ENCODE results near the gene SIAH3.
"Not testable (repeated sequence)": the region's sequence is repeated elsewhere in the genome, so short reads cannot be mapped to it uniquely, and the experiment has no call there.

Gene SIAH3

DNA sequence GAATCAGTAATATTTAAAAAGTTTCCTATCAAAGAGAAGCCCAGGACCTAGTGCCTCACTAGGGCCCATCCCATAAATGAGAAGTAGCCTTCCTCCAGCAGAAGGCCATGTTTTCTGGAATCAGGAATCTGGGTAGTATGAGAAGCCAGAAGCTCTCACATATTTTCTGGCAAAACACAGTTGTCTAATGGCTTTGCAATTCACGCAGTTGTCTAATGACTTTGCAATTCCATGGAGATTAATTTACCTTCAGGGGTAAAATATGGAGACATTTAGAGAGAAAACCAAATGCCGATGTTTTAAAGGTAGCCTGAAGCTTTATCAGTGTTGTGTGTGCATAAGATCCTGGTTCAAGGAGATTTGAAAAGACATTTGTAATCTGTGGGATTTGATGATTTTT lies 29.8 kb upstream of the SIAH3 start:
- no peak overlapping the region for H3K27ac ChIP-seq (ENCODE audit: low read depth in 2 of 2, low read length in 2 of 2)
- peaks cover 0 to 5% of the 10 kb centered on the region in 2 donors for H3K27me3 ChIP-seq (ENCODE audit: control insufficient read depth in 2 of 2, insufficient read depth in 2 of 2, low read length in 2 of 2)
- H3K9ac ChIP-seq (ENCODE audit: low read depth in 1 of 2, low read length in 2 of 2) = no peak overlapping the region
- H3K9me3 ChIP-seq (ENCODE audit: control insufficient read depth in 2 of 2, low read length in 2 of 2) = no peaks in the 10 kb centered on the region
- H3K4me1 ChIP-seq (ENCODE audit: control insufficient read depth in 2 of 2, insufficient read depth in 2 of 2, low read length in 2 of 2) = no peaks in the 10 kb centered on the region
- no peaks in the 10 kb centered on the region for H3K36me3 ChIP-seq (ENCODE audit: control insufficient read depth in 2 of 2, insufficient read depth in 2 of 2, low read length in 2 of 2)
- H3K4me3 ChIP-seq (ENCODE audit: low read length in 2 of 2) = no peak overlapping the region

DNA sequence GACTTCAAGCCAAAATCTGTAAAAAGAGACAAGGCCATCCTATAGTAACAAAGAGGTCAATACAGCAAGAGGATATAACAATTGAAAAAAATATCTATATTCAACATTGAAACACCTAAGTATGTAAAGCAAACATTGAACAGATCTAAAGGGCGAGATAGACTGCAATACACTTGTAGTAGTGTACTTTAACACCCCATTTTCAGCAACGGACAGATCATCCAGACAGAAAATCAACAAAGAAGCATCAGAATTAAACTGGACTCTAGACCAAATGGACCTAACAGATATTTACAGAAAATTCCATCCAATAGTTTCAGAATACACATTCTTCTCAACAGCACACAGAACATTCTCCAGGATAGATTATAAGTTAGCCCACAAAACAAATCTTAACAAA lies 28.7 kb upstream of the SIAH3 start:
- no peaks in the 10 kb centered on the region for H3K4me1 ChIP-seq (ENCODE audit: control insufficient read depth in 2 of 2, insufficient read depth in 2 of 2, low read length in 2 of 2)
- H3K36me3 ChIP-seq (ENCODE audit: control insufficient read depth in 2 of 2, insufficient read depth in 2 of 2, low read length in 2 of 2) = no peaks in the 10 kb centered on the region
- no peak overlapping the region for H3K4me3 ChIP-seq (ENCODE audit: low read length in 2 of 2)
- no peaks in the 10 kb centered on the region for H3K9me3 ChIP-seq (ENCODE audit: control insufficient read depth in 2 of 2, low read length in 2 of 2)
- H3K27ac ChIP-seq (ENCODE audit: low read depth in 2 of 2, low read length in 2 of 2) = no peak overlapping the region
- peaks cover 0 to 5% of the 10 kb centered on the region in 2 donors for H3K27me3 ChIP-seq (ENCODE audit: control insufficient read depth in 2 of 2, insufficient read depth in 2 of 2, low read length in 2 of 2)
- no peak overlapping the region for H3K9ac ChIP-seq (ENCODE audit: low read depth in 1 of 2, low read length in 2 of 2)

DNA sequence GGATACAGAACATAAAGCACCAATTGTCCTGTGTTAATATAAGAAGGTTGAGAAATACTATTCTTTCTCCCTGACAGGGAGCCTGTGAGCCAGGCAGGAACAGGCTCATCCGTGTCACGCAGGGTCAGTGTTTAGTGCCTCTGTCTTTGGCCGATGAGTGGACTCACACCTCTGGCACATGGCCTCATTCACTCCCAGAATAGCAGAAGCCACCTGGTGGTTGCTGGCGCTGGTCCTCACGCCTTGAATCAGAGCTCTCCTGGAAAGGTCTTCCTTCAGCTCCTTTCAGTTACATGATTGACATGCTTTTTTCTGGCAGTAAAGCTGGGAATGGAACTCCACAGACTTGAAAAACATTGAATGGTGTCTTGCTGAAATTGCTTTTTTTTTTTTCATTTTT lies 28.1 kb upstream of the SIAH3 start:
- peaks cover 0 to 5% of the 10 kb centered on the region in 2 donors for H3K27me3 ChIP-seq (ENCODE audit: control insufficient read depth in 2 of 2, insufficient read depth in 2 of 2, low read length in 2 of 2)
- H3K9ac ChIP-seq (ENCODE audit: low read depth in 1 of 2, low read length in 2 of 2) = no peak overlapping the region
- H3K36me3 ChIP-seq (ENCODE audit: control insufficient read depth in 2 of 2, insufficient read depth in 2 of 2, low read length in 2 of 2) = no peaks in the 10 kb centered on the region
- no peaks in the 10 kb centered on the region for H3K4me1 ChIP-seq (ENCODE audit: control insufficient read depth in 2 of 2, insufficient read depth in 2 of 2, low read length in 2 of 2)
- H3K4me3 ChIP-seq (ENCODE audit: low read length in 2 of 2) = no peak overlapping the region
- H3K9me3 ChIP-seq (ENCODE audit: control insufficient read depth in 2 of 2, low read length in 2 of 2) = no peaks in the 10 kb centered on the region
- H3K27ac ChIP-seq (ENCODE audit: low read depth in 2 of 2, low read length in 2 of 2) = no peak overlapping the region

DNA sequence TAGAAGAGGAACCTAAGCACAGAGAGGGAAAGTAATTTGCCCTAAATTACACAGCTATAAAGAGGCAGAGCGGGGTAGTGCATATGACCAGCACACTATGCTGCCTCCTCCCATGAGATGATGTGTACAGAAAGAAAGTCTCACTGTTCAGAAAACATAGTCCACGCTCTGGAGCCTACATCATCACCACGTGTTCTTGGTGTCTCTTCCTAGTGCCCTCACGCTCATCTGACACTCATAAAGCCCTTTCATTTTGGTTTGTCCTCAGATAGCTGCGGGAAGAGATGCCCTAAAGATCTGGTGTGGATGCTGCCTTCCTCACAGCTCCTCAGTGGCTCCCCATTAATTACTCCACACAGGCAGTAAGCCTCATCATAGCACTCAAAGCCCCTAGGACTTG lies 27.4 kb upstream of the SIAH3 start:
- H3K4me3 ChIP-seq (ENCODE audit: low read length in 2 of 2) = no peak overlapping the region
- no peak overlapping the region for H3K27ac ChIP-seq (ENCODE audit: low read depth in 2 of 2, low read length in 2 of 2)
- H3K9ac ChIP-seq (ENCODE audit: low read depth in 1 of 2, low read length in 2 of 2) = no peak overlapping the region

DNA sequence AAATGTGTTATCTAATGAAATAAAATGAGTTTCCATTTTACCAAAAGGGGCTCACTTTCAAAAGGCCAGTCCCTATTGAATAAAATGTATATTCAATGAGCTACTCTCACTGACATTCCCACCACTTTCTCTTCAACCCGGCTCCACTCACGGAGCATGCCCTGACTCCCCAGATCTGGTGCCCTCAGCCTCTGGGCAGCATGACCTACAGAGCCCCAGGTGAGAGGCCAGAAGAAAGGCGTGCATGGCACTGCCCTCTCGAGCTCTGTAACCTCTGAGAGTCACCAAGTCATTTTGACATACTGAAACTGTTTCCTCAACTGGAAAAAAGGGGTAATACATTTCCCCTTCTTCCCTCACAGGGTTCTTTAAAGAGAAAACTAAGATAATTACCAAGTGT lies 25.2 kb upstream of the SIAH3 start:
- Histone ChIP-seq H3K9ac (ENCODE audit: low read depth in 1 of 2, low read length in 2 of 2) (no peak overlapping the region), H3K9me3 (ENCODE audit: control insufficient read depth in 2 of 2, low read length in 2 of 2) (no peaks in the 10 kb centered on the region), H3K4me1 (ENCODE audit: control insufficient read depth in 2 of 2, insufficient read depth in 2 of 2, low read length in 2 of 2) (no peaks in the 10 kb centered on the region), H3K27me3 (ENCODE audit: control insufficient read depth in 2 of 2, insufficient read depth in 2 of 2, low read length in 2 of 2) (peaks cover 0 to 5% of the 10 kb centered on the region in 2 donors), H3K4me3 (ENCODE audit: low read length in 2 of 2) (no peak overlapping the region), H3K36me3 (ENCODE audit: control insufficient read depth in 2 of 2, insufficient read depth in 2 of 2, low read length in 2 of 2) (no peaks in the 10 kb centered on the region), H3K27ac (ENCODE audit: low read depth in 2 of 2, low read length in 2 of 2) (no peak overlapping the region)

More for the DNA sequence above, 27.4 kb upstream of the SIAH3 start:
- Histone ChIP-seq H3K36me3 (ENCODE audit: control insufficient read depth in 2 of 2, insufficient read depth in 2 of 2, low read length in 2 of 2) (no peaks in the 10 kb centered on the region), H3K27me3 (ENCODE audit: control insufficient read depth in 2 of 2, insufficient read depth in 2 of 2, low read length in 2 of 2) (peaks cover 0 to 5% of the 10 kb centered on the region in 2 donors), H3K4me1 (ENCODE audit: control insufficient read depth in 2 of 2, insufficient read depth in 2 of 2, low read length in 2 of 2) (no peaks in the 10 kb centered on the region), H3K9me3 (ENCODE audit: control insufficient read depth in 2 of 2, low read length in 2 of 2) (no peaks in the 10 kb centered on the region)

DNA sequence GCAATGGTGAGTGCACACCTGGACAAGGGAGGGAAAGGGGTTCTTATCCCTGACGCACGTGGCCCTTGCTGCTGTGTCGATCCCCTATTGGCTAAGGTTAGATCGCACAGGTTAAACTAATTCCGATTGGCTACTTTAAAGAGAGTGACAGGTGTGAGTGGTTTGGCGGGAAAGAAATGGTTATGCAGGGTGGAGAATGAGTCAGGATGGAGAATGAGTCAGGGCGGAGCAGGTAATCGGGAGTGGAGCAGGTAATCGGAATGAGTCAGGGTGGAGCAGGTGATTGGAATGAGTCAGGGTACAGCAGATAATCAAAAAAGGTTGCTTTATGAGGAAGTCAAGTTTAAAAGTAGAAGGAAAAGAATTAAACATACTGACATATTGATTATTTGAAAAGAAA lies 24.4 kb upstream of the SIAH3 start:
- no peaks in the 10 kb centered on the region for H3K9me3 ChIP-seq (ENCODE audit: control insufficient read depth in 2 of 2, low read length in 2 of 2)
- no peak overlapping the region for H3K9ac ChIP-seq (ENCODE audit: low read depth in 1 of 2, low read length in 2 of 2)
- no peak overlapping the region for H3K27ac ChIP-seq (ENCODE audit: low read depth in 2 of 2, low read length in 2 of 2)
- peaks cover 0 to 5% of the 10 kb centered on the region in 2 donors for H3K27me3 ChIP-seq (ENCODE audit: control insufficient read depth in 2 of 2, insufficient read depth in 2 of 2, low read length in 2 of 2)
- H3K36me3 ChIP-seq (ENCODE audit: control insufficient read depth in 2 of 2, insufficient read depth in 2 of 2, low read length in 2 of 2) = no peaks in the 10 kb centered on the region
- no peaks in the 10 kb centered on the region for H3K4me1 ChIP-seq (ENCODE audit: control insufficient read depth in 2 of 2, insufficient read depth in 2 of 2, low read length in 2 of 2)
- no peak overlapping the region for H3K4me3 ChIP-seq (ENCODE audit: low read length in 2 of 2)

DNA sequence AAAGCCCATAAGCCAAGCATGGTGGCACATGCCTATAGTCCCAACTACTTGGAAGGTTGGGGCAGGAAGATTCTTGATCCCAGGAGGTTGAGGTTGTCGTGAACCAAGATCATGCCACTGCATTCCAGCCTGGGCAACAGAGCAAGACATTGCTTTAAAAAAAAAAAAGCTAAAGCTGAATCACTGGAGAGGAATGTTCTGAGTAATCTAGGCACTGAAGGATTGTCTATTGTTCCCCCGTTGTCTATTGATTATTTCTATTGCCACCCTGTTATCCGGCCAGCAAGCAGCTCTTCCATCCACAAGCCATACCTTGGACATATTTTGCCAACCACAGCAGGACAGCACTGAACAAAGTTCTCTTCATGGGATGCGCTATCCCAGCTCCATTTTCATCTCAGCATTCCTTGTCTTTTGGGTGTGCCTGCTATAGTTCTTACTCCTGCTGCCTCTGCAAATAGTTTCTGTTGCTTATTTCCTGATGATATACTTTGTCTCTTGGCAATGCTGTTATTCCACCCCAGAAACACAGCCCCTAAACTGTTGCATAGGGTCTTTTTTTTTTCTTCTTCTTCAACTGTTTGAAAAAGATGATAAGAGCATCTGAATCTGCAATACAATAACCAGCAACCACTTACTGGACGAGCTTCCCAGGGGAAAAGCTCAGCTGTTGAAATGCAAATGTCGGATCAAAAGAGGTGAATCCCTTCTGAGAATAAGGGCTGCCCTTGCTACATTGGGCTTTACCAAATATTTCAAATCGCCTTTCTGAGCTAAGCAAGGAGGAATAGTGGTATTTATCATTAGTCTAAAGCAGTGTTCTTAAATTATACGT lies 22.2 kb upstream of the SIAH3 start:
- no peaks in the 10 kb centered on the region for H3K9me3 ChIP-seq (ENCODE audit: control insufficient read depth in 2 of 2, low read length in 2 of 2)
- H3K27ac ChIP-seq (ENCODE audit: low read depth in 2 of 2, low read length in 2 of 2) = no peak overlapping the region
- no peaks in the 10 kb centered on the region for H3K4me1 ChIP-seq (ENCODE audit: control insufficient read depth in 2 of 2, insufficient read depth in 2 of 2, low read length in 2 of 2)
- H3K9ac ChIP-seq (ENCODE audit: low read depth in 1 of 2, low read length in 2 of 2) = no peak overlapping the region
- no peak overlapping the region for H3K4me3 ChIP-seq (ENCODE audit: low read length in 2 of 2)
- no peaks in the 10 kb centered on the region for H3K27me3 ChIP-seq (ENCODE audit: control insufficient read depth in 2 of 2, insufficient read depth in 2 of 2, low read length in 2 of 2)
- H3K36me3 ChIP-seq (ENCODE audit: control insufficient read depth in 2 of 2, insufficient read depth in 2 of 2, low read length in 2 of 2) = no peaks in the 10 kb centered on the region

DNA sequence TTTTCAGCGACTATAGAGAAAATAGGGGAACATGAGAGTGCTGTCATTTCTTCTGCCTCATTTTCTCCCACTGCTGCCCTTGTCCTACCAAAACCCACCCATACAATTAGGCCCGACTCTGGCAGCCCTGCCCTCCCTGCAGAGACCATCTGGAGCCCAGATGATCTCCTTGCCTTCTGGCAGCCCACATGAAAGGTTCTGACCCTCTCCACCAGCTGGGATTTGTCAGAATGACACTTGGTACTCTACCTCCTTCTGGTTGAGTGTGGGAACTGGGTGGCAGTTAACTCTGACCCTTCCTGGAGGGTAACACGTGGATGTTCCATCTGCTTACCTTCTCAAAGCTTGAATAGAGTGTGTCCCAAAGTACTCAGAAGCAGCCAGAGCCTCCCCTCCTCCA lies 21.0 kb upstream of the SIAH3 start:
- Histone ChIP-seq H3K27me3 (ENCODE audit: control insufficient read depth in 2 of 2, insufficient read depth in 2 of 2, low read length in 2 of 2) (no peaks in the 10 kb centered on the region), H3K27ac (ENCODE audit: low read depth in 2 of 2, low read length in 2 of 2) (no peak overlapping the region), H3K4me1 (ENCODE audit: control insufficient read depth in 2 of 2, insufficient read depth in 2 of 2, low read length in 2 of 2) (no peaks in the 10 kb centered on the region), H3K4me3 (ENCODE audit: low read length in 2 of 2) (no peak overlapping the region), H3K36me3 (ENCODE audit: control insufficient read depth in 2 of 2, insufficient read depth in 2 of 2, low read length in 2 of 2) (no peaks in the 10 kb centered on the region), H3K9me3 (ENCODE audit: control insufficient read depth in 2 of 2, low read length in 2 of 2) (no peaks in the 10 kb centered on the region), H3K9ac (ENCODE audit: low read depth in 1 of 2, low read length in 2 of 2) (no peak overlapping the region)

DNA sequence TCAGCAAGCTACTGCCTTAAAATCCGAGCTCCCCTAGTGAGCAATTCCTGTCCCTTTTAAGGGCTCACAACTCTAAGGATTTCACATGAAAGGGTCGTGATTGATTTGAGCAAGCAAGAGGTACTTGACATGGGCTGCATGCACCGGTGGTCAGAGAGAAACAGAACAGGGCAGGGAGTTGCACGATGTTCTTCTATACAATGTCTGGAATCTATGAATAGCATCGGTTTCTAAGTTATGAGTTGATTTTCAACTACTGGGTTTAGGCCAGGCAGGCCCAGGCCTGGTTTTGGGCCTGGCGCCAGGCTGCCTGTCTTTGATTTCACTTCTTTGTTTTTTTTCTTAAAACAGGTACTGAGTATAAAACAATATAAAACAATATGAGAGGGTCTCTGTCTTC lies 19.6 kb upstream of the SIAH3 start:
- H3K9me3 ChIP-seq (ENCODE audit: control insufficient read depth in 2 of 2, low read length in 2 of 2); H3K9ac ChIP-seq (ENCODE audit: low read depth in 1 of 2, low read length in 2 of 2); H3K27ac ChIP-seq (ENCODE audit: low read depth in 2 of 2, low read length in 2 of 2); H3K27me3 ChIP-seq (ENCODE audit: control insufficient read depth in 2 of 2, insufficient read depth in 2 of 2, low read length in 2 of 2); H3K4me3 ChIP-seq (ENCODE audit: low read length in 2 of 2); H3K4me1 ChIP-seq (ENCODE audit: control insufficient read depth in 2 of 2, insufficient read depth in 2 of 2, low read length in 2 of 2); H3K36me3 ChIP-seq (ENCODE audit: control insufficient read depth in 2 of 2, insufficient read depth in 2 of 2, low read length in 2 of 2): not testable (repeated sequence)

DNA sequence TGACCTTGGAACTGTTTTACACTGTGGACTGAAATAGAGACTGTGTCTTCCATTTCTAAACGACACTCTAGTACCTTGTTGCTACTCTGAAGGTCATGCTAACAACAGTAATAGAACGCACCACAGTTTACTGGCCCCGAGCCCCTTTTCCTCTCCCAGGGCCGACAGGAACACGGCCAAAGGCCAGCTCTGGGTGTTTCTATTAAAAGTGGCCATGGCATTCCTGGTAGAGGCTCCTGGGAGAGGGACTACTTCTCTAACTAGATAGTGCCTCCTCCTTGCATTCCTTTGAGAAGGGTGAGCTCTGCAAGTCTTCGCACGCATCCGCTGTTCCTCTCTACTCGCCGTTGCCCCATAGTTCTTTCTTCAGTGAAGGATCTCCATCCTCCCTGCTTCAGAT lies 18.7 kb upstream of the SIAH3 start:
- no peaks in the 10 kb centered on the region for H3K36me3 ChIP-seq (ENCODE audit: control insufficient read depth in 2 of 2, insufficient read depth in 2 of 2, low read length in 2 of 2)
- no peak overlapping the region for H3K27ac ChIP-seq (ENCODE audit: low read depth in 2 of 2, low read length in 2 of 2)
- no peaks in the 10 kb centered on the region for H3K27me3 ChIP-seq (ENCODE audit: control insufficient read depth in 2 of 2, insufficient read depth in 2 of 2, low read length in 2 of 2)
- H3K4me1 ChIP-seq (ENCODE audit: control insufficient read depth in 2 of 2, insufficient read depth in 2 of 2, low read length in 2 of 2) = no peaks in the 10 kb centered on the region
- no peak overlapping the region for H3K9ac ChIP-seq (ENCODE audit: low read depth in 1 of 2, low read length in 2 of 2)
- no peak overlapping the region for H3K4me3 ChIP-seq (ENCODE audit: low read length in 2 of 2)
- H3K9me3 ChIP-seq (ENCODE audit: control insufficient read depth in 2 of 2, low read length in 2 of 2) = no peaks in the 10 kb centered on the region
